H1 (cell line): ENCODE data around the gene TRIM6. TPM values are rescaled to one million over a fixed set of nuclear protein-coding genes. Genes with fewer than 3 reads are reported as not detected.

Experiments used
- CTCF ChIA-PET: fragments of 300-600 bp; sonication (Branson Sonifier 250); formaldehyde crosslinking; loops from one replicate; lab custom pipeline; 2021; ENCODE audit not compliant: partially characterized antibody; lab: Charles Lee
- POLR2A ChIA-PET: fragments of 300-600 bp; sonication (Branson Sonifier 250); formaldehyde crosslinking; loops from one replicate; lab custom pipeline; 2021; ENCODE audit warnings: inconsistent platforms; ENCODE audit not compliant: partially characterized antibody; lab: Charles Lee
- DNase-seq, 2 experiments: peaks; one replicate each; pipeline versions ENCODE4 v3.0.0 to v3.0.0-alpha.2; 2010 to 2022; ENCODE audit warnings: low spot score in 2 of 2, low read depth in 1 of 2, mixed read lengths in 1 of 2
- FAIRE-seq: peaks from 2 replicates; lab custom pipeline; 2011; peaks lifted over from hg19 to GRCh38; lab: Jason Lieb, UNC
- H2AFZ ChIP-seq: 2 replicates; pipeline ENCODE4 v1.8.1; 2012; ENCODE audit warnings: low read length, inconsistent platforms
- H2AK5ac ChIP-seq: 2 replicates; pipeline ENCODE4 v1.6.1; 2013; ENCODE audit warnings: low read depth, low read length
- H2BK120ac ChIP-seq: replicated peaks from 2 replicates; pipeline ENCODE3; 2013; ENCODE audit warnings: low read depth, low read length, inconsistent platforms
- H2BK12ac ChIP-seq: 2 replicates; pipeline ENCODE4 v1.6.1; 2013; ENCODE audit warnings: low read depth, low read length
- H2BK15ac ChIP-seq: 2 replicates; pipeline ENCODE4 v1.6.1; 2013; ENCODE audit warnings: low read length
- H2BK20ac ChIP-seq: 2 replicates; pipeline ENCODE4 v1.6.1; 2013; ENCODE audit warnings: low read length
- H2BK5ac ChIP-seq: 2 replicates; pipeline ENCODE4 v1.6.1; 2013; ENCODE audit warnings: low read depth, low read length
- H3K14ac ChIP-seq: 2 replicates; pipeline ENCODE4 v1.6.1; 2013; ENCODE audit warnings: inconsistent platforms; ENCODE audit not compliant: insufficient read length
- H3K18ac ChIP-seq: 2 replicates; pipeline ENCODE4 v1.6.1; 2013; ENCODE audit warnings: low read length; ENCODE audit errors: extremely low read depth
- H3K23ac ChIP-seq: 2 replicates; pipeline ENCODE4 v1.6.1; 2013; ENCODE audit warnings: inconsistent platforms; ENCODE audit not compliant: insufficient read length
- H3K23me2 ChIP-seq: 2 replicates; pipeline ENCODE4 v1.6.1; 2013; ENCODE audit warnings: low read depth, low read length
- H3K27ac ChIP-seq: 2 replicates; pipeline ENCODE4 v1.6.1; 2011; ENCODE audit warnings: low read depth, low read length, inconsistent platforms
- H3K27me3 ChIP-seq, 4 experiments: replicated peaks in 1 of 4; 1 replicate in 1 of 4; 2 replicates in 3 of 4; pipeline versions ENCODE4 v1.6.1 to v1.8.1; 2011 to 2013; ENCODE audit warnings: low read length in 3 of 4, mild to moderate bottlenecking in 3 of 4, inconsistent platforms in 2 of 4, mixed read lengths in 2 of 4, moderate library complexity in 1 of 4; ENCODE audit not compliant: control insufficient read depth in 3 of 4, insufficient read depth in 3 of 4; ENCODE audit errors: extremely low read depth in 1 of 4
- H3K36me3 ChIP-seq, 4 experiments: 2 replicates each; pipeline versions ENCODE4 v1.6.1 to v1.8.1; 2011 to 2013; ENCODE audit warnings: mild to moderate bottlenecking in 4 of 4, low read length in 3 of 4, moderate library complexity in 2 of 4, control low read depth in 1 of 4, inconsistent platforms in 1 of 4; ENCODE audit not compliant: insufficient read depth in 4 of 4, control insufficient read depth in 2 of 4
- H3K4ac ChIP-seq: replicated peaks from 2 replicates; pipeline ENCODE3; 2013; ENCODE audit warnings: low read length, low read depth, mixed read lengths, inconsistent platforms; ENCODE audit not compliant: insufficient read length
- H3K4me1 ChIP-seq, 4 experiments: replicated peaks in 1 of 4; 1 replicate in 1 of 4; 2 replicates in 3 of 4; pipeline versions ENCODE4 v1.6.1 to v1.8.1; 2011 to 2013; ENCODE audit warnings: low read length in 3 of 4, inconsistent platforms in 2 of 4, mixed read lengths in 1 of 4; ENCODE audit not compliant: insufficient read depth in 4 of 4, control insufficient read depth in 3 of 4
- H3K4me2 ChIP-seq, 2 experiments: 2 replicates each; pipeline versions ENCODE4 v1.6.1 to v1.8.1; 2011 to 2013; ENCODE audit warnings: low read depth in 2 of 2, low read length in 2 of 2, control low read depth in 1 of 2, inconsistent platforms in 1 of 2, mild to moderate bottlenecking in 1 of 2; ENCODE audit not compliant: insufficient read depth in 1 of 2
- H3K4me3 ChIP-seq, 4 experiments: fragments of 200-600, 300-600 bp in 1 of 4; sonication (generic), shearing (Covaris generic), sonication (Bioruptor Twin) in 1 of 4; 2 replicates each; pipeline versions ENCODE4 v1.5.1 to v1.8.1; 2011 to 2016; ENCODE audit warnings: low read length in 4 of 4, low read depth in 3 of 4, control low read depth in 2 of 4, inconsistent platforms in 2 of 4, mild to moderate bottlenecking in 2 of 4, mixed read lengths in 1 of 4, moderate library complexity in 1 of 4; ENCODE audit not compliant: insufficient read depth in 2 of 4; ENCODE audit errors: extremely low read depth in 1 of 4
- H3K56ac ChIP-seq: replicated peaks from 2 replicates; pipeline ENCODE3; 2013; ENCODE audit warnings: low read depth, mild to moderate bottlenecking, mixed read lengths, low read length, inconsistent platforms; ENCODE audit not compliant: insufficient read length
- H3K79me1 ChIP-seq: 2 replicates; pipeline ENCODE4 v1.6.1; 2013; ENCODE audit warnings: low read depth, low read length, control low read depth
- H3K79me2 ChIP-seq, 2 experiments: 2 replicates each; pipeline versions ENCODE4 v1.6.1 to v1.8.1; 2012 to 2013; ENCODE audit warnings: low read length in 2 of 2, mild to moderate bottlenecking in 2 of 2, inconsistent platforms in 1 of 2; ENCODE audit not compliant: insufficient read depth in 2 of 2, control insufficient read depth in 1 of 2
- H3K9ac ChIP-seq, 4 experiments: replicated peaks in 1 of 4; 1 replicate in 1 of 4; 2 replicates in 3 of 4; pipeline versions ENCODE4 v1.6.1 to v1.8.1; 2011 to 2013; ENCODE audit warnings: low read depth in 3 of 4, low read length in 3 of 4, control low read depth in 2 of 4, mild to moderate bottlenecking in 2 of 4, moderate library complexity in 2 of 4, inconsistent platforms in 1 of 4; ENCODE audit errors: extremely low read depth in 1 of 4
- H3K9me3 ChIP-seq, 2 experiments: 2 replicates each; pipeline versions ENCODE4 v1.6.1 to v1.8.1; 2012 to 2013; ENCODE audit warnings: mild to moderate bottlenecking in 2 of 2, moderate library complexity in 2 of 2, control low read depth in 1 of 2, inconsistent platforms in 1 of 2, low read depth in 1 of 2, low read length in 1 of 2, mixed read lengths in 1 of 2; ENCODE audit not compliant: insufficient read depth in 2 of 2
- H4K20me1 ChIP-seq, 2 experiments: replicated peaks in 1 of 2; 2 replicates each; pipeline versions ENCODE3 to v1.8.1; 2011 to 2013; ENCODE audit warnings: inconsistent platforms in 2 of 2, low read length in 2 of 2, mild to moderate bottlenecking in 1 of 2; ENCODE audit not compliant: insufficient read depth in 2 of 2, control insufficient read depth in 1 of 2
- H4K5ac ChIP-seq: 2 replicates; pipeline ENCODE4 v1.6.1; 2013; ENCODE audit warnings: low read length, low read depth, mixed read lengths, inconsistent platforms; ENCODE audit not compliant: insufficient read length
- H4K8ac ChIP-seq: 2 replicates; pipeline ENCODE4 v1.8.0; 2013; ENCODE audit warnings: mild to moderate bottlenecking, moderate library complexity, low read length, inconsistent platforms; ENCODE audit not compliant: insufficient read depth; ENCODE audit errors: extremely low read depth
- H4K91ac ChIP-seq: replicated peaks from 2 replicates; pipeline ENCODE3; 2013; ENCODE audit warnings: low read length, mixed read lengths, inconsistent platforms; ENCODE audit not compliant: insufficient read length
- CEBPB ChIP-seq: IDR thresholded peaks from 2 replicates; pipeline ENCODE4 v1.6.1; 2012; ENCODE audit warnings: low read depth, low read length
- CHD2 ChIP-seq: IDR thresholded peaks from 2 replicates; pipeline ENCODE4 v1.6.1; 2012; ENCODE audit warnings: low read length, improper control_type of control experiment
- HDAC6 ChIP-seq: IDR thresholded peaks from one replicate; pipeline ENCODE4 v1.7.1; 2012; ENCODE audit warnings: low read depth, mild to moderate bottlenecking, inconsistent platforms, low read length, moderate library complexity
- SAP30 ChIP-seq: fragments of 300-600 bp; sonication (generic); IDR thresholded peaks from 2 replicates; pipeline ENCODE4 v1.7.1; 2012; ENCODE audit warnings: low read length, moderate library complexity, mild to moderate bottlenecking, inconsistent platforms; ENCODE audit not compliant: insufficient read depth, insufficient replicate concordance
- YY1 ChIP-seq: IDR thresholded peaks from 2 replicates; pipeline ENCODE4 v1.6.1; 2011; ENCODE audit warnings: low read depth, mild to moderate bottlenecking, low read length
- WGBS, 2 experiments: shearing (Covaris generic) in 1 of 2; methylation state at CpG; one replicate each; pipeline versions ENCODE4 v1.1.6 to v1.1.7; 2013 to 2015; ENCODE audit warnings: low lambda C conversion rate in 2 of 2, mixed read lengths in 2 of 2, inconsistent platforms in 1 of 2, low coverage in 1 of 2, missing lambda C conversion rate in 1 of 2; ENCODE audit not compliant: insufficient replicate concordance in 2 of 2, insufficient coverage in 1 of 2, insufficient read length in 1 of 2; ENCODE audit errors: extremely low coverage in 1 of 2, missing lambda C conversion rate in 1 of 2; 5-methylcytosine and 5-hydroxymethylcytosine counted together
- polyA plus RNA-seq, 7 experiments: library from polyadenylated mRNA; depleted of rRNA in 3 of 7; stranded (reverse) in 5 of 7; unstranded in 2 of 7; fragments of >200 nt in 5 of 7; fragments of 200-250 nt in 2 of 7; gene quantifications; 1 replicate in 5 of 7; 2 replicates in 1 of 7; 4 replicates in 1 of 7; pipeline versions ENCODE4 v1.2.1 to v1.2.3, GENCODE V29; 2011 to 2013; ENCODE audit warnings: missing spikeins in 2 of 7, mixed read lengths in 2 of 7
- total RNA-seq: library from RNA; stranded (reverse); fragmentation: NEBNext Ultra II Directional; extraction: Animal tissue kit (Norgen Biotek cat#: 25700); gene quantifications from 2 replicates; pipeline ENCODE4 v1.2.1, GENCODE V29; 2021

Gene TRIM6
- total and polyA plus RNA-seq, 2 of the 8 experiments (the other 6 are each of a cell fraction or from before 2014, with no cell fraction given), result 21.6 to 23.3 TPM

GRCh38 chr11:5597953-5598352 lies 1.5 kb downstream of the TRIM6 start:
- H3K27ac ChIP-seq, result no peak overlapping the region
- no peaks in the 10 kb centered on the region for H3K9me3 ChIP-seq
- no peak overlapping the region for H3K56ac ChIP-seq
- H2BK5ac ChIP-seq, result 0 out of 2 replicates have a peak overlapping the region, but pooled peaks have one; percentile 18
- no peak overlapping the region for H2BK20ac ChIP-seq
- no peak overlapping the region for H4K91ac ChIP-seq
- 13% methylated on average over 3 of the region's 3 CpGs; no CpG with 5 or more reads in 1 of the 2 experiments for WGBS, 2 experiments
- H3K23ac ChIP-seq, result no peak overlapping the region
- H3K36me3 ChIP-seq, result no peaks in the 10 kb centered on the region
- H4K5ac ChIP-seq, result no peak overlapping the region
- H2BK120ac ChIP-seq, result peak overlapping the region; percentile 60
- H3K23me2 ChIP-seq, result peaks cover 8% of the 10 kb centered on the region; the same call in 1 of the 2 replicates
- no peak overlapping the region for H2BK15ac ChIP-seq
- no peak overlapping the region for H2AK5ac ChIP-seq
- no peak for DNase-seq
- peak overlapping the region; percentile 79; the same call in 1 of the 2 replicates for H4K8ac ChIP-seq
- peaks cover 1 to 2% of the 10 kb centered on the region in 2 experiments for H4K20me1 ChIP-seq
- H3K79me2 ChIP-seq, result peaks cover 3 to 32% of the 10 kb centered on the region in 2 experiments; a peak in 3 of 4 replicates
- H3K4me2 ChIP-seq, result peak overlapping the region; percentile 97
- no peak for FAIRE-seq
- peak overlapping the region; percentile 75; the same call in 1 of the 2 replicates for H3K18ac ChIP-seq
- no peak overlapping the region for H3K9ac ChIP-seq
- no peak overlapping the region for H2AFZ ChIP-seq
- CTCF ChIA-PET, result interaction anchor here (0.6 to 6.8 kb wide), 6 partner anchors 8 to 284 kb away, joined by 3 to 71 read pairs (median 6); partner anchors contain the start of genes OR52B6, OR52N2 and TRIM5
- no peaks in the 10 kb centered on the region for H3K79me1 ChIP-seq
- TF ChIP-seq HDAC6 (no peak), CEBPB (no peak), YY1 (no peak), CHD2 (no peak), SAP30 (no peak)
- H2BK12ac ChIP-seq, result peak overlapping the region; percentile 44; the same call in 1 of the 2 replicates
- H3K4ac ChIP-seq, result no peak overlapping the region
- no peaks in the 10 kb centered on the region; a peak in 1 of 7 replicates for H3K27me3 ChIP-seq
- peak overlapping the region in 3 of 4 experiments; percentile 77 to 97 (median 90); a peak in 5 of 8 replicates for H3K4me3 ChIP-seq
- H3K14ac ChIP-seq, result no peak overlapping the region
- H3K4me1 ChIP-seq, result peaks cover 0 to 15% (median 8%) of the 10 kb centered on the region in 4 experiments
- POLR2A ChIA-PET, result interaction anchor here (0.6 to 1.4 kb wide), 4 partner anchors 15 to 1049 kb away, joined by 3 to 4 read pairs (median 3); no protein-coding TSS in a partner anchor
